Measurements from ENCODE around the gene MME.

DNA sequence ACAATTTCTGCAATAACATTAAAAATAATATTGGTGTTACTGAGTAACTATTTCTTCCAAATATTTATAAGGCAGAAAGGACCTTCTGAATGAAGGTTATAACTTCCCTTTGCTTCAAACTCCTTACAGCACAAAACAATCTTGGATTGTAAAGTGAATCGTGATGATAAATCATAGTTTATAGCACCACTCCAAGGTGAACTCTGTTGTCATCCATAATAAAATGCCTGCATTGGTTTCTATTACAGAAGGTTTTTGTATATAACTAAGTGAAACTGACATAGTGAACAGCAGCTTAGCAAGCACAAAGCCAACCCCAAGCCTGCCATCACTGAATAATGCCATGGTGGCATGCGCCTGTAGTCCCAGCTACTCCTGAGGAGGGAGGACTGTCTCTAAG lies 86.3 kb downstream of the MME start:
- TF ChIP-seq GATA2 (IDR thresholded peaks at IDR 0.05; ENCODE audit: low read depth, low read length) (no peak), GATA3 (IDR thresholded peaks at IDR 0.05; ENCODE audit: low read depth, low read length) (no peak)

Data from SH-SY5Y (cell line).